Measurements from ENCODE around the gene ATPAF2. TPM values are rescaled to one million over a fixed set of nuclear protein-coding genes. Genes with fewer than 3 reads are reported as not detected.
A peak's percentile ranks its signal among the peaks of the same experiment; 100 is the strongest.

The ATPAF2 gene
- total RNA-seq, 2 donors from 2014 or later: 31.4 to 50.8 TPM

DNA sequence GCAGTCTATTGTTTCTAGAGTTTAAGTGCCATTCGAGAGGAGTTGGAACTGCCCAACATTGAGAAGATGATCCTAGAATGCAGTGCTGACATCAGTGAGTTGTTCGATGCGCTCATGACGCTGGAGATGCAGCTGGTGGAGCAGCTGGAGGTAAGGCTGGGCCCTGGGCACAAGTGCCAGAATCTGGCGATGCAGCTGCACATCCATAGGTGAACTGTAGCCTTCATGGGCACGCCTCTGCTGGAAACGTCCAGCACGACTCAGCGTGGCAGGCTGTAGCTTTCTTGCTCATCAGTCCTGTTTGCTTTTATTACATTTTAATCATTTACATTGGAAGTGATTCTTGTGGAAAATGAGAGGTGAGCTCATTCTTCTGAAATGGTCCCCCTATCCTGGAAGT is 34.6 kb downstream of the ATPAF2 start:
- H3K36me3 ChIP-seq (ENCODE audit: control insufficient read depth, insufficient read depth, low read length): peaks cover 42% of the 10 kb centered on the region
- no peaks in the 10 kb centered on the region for H3K27me3 ChIP-seq (ENCODE audit: control insufficient read depth, insufficient read depth, low read length, poor library complexity, severe bottlenecking)
- 94 to 100% methylated on average over 7 to 9 of the region's 9 CpGs for WGBS, 2 experiments (ENCODE audit: insufficient coverage in 1 of 2, insufficient read length in 1 of 2)
- peaks cover 13% of the 10 kb centered on the region for H3K4me1 ChIP-seq (ENCODE audit: control insufficient read depth, insufficient read depth, low read length)
- H3K9me3 Mint-ChIP-seq: no peaks in the 10 kb centered on the region
- H3K27ac Mint-ChIP-seq: no peak overlapping the region
- DNase-seq: peak; percentile 47
- H3K9me3 ChIP-seq (ENCODE audit: control insufficient read depth, low read length): no peaks in the 10 kb centered on the region
- TF ChIP-seq, protein P1, sequence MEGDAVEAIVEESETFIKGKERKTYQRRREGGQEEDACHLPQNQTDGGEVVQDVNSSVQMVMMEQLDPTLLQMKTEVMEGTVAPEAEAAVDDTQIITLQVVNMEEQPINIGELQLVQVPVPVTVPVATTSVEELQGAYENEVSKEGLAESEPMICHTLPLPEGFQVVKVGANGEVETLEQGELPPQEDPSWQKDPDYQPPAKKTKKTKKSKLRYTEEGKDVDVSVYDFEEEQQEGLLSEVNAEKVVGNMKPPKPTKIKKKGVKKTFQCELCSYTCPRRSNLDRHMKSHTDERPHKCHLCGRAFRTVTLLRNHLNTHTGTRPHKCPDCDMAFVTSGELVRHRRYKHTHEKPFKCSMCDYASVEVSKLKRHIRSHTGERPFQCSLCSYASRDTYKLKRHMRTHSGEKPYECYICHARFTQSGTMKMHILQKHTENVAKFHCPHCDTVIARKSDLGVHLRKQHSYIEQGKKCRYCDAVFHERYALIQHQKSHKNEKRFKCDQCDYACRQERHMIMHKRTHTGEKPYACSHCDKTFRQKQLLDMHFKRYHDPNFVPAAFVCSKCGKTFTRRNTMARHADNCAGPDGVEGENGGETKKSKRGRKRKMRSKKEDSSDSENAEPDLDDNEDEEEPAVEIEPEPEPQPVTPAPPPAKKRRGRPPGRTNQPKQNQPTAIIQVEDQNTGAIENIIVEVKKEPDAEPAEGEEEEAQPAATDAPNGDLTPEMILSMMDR (conservative IDR thresholded peaks at IDR 0.05): no peak
- peaks cover 13% of the 10 kb centered on the region for H3K4me1 Mint-ChIP-seq
- H3K9ac ChIP-seq (ENCODE audit: extremely low read depth, low read length, poor library complexity, severe bottlenecking): no peak overlapping the region
- H3K36me3 Mint-ChIP-seq (ENCODE audit: low read depth): peaks cover 13% of the 10 kb centered on the region
- H3K27ac ChIP-seq (ENCODE audit: low read depth, low read length): no peak overlapping the region
- H3K4me3 Mint-ChIP-seq: no peak overlapping the region
- no peak overlapping the region for H3K4me3 ChIP-seq (ENCODE audit: low read length)
- H3K27me3 Mint-ChIP-seq (ENCODE audit: insufficient read depth): no peaks in the 10 kb centered on the region

DNA sequence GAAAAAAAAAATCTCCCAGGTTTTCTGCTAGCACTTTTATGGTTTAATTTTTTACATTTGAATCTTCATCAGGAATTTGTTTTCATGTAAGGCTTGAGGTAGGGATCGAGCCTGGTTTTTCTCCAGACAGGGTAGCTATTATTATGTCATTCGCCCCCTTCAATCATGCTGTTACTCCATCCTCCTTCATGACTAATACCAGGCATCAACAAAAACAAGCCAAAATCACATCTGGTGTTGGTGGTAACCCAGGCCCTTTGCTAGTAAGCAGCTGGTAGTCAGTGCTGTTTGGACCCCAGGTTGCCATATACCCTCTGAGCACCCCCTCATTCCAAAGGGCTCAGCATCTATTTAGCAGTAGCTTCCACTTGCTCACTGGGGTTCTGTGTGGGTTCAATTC is 36.8 kb downstream of the ATPAF2 start:
- peaks cover 8% of the 10 kb centered on the region for H3K4me1 ChIP-seq (ENCODE audit: control insufficient read depth, insufficient read depth, low read length)
- no peak for DNase-seq
- H3K4me3 ChIP-seq (ENCODE audit: low read length): no peak overlapping the region
- H3K36me3 Mint-ChIP-seq (ENCODE audit: low read depth): peaks cover 8% of the 10 kb centered on the region
- no peak overlapping the region for H3K9ac ChIP-seq (ENCODE audit: extremely low read depth, low read length, poor library complexity, severe bottlenecking)
- peaks cover 10% of the 10 kb centered on the region for H3K4me1 Mint-ChIP-seq
- no peaks in the 10 kb centered on the region for H3K27me3 ChIP-seq (ENCODE audit: control insufficient read depth, insufficient read depth, low read length, poor library complexity, severe bottlenecking)
- H3K27me3 Mint-ChIP-seq (ENCODE audit: insufficient read depth): no peaks in the 10 kb centered on the region
- peaks cover 22% of the 10 kb centered on the region for H3K36me3 ChIP-seq (ENCODE audit: control insufficient read depth, insufficient read depth, low read length)
- TF ChIP-seq, protein P1 (conservative IDR thresholded peaks at IDR 0.05): no peak
- H3K9me3 Mint-ChIP-seq: no peaks in the 10 kb centered on the region
- no peak overlapping the region for H3K4me3 Mint-ChIP-seq
- no peak overlapping the region for H3K27ac ChIP-seq (ENCODE audit: low read depth, low read length)
- H3K9me3 ChIP-seq (ENCODE audit: control insufficient read depth, low read length): no peaks in the 10 kb centered on the region
- 93 to 100% methylated on average over 2 of the region's 2 CpGs for WGBS, 2 experiments (ENCODE audit: insufficient coverage in 1 of 2, insufficient read length in 1 of 2)
- H3K27ac Mint-ChIP-seq: no peak overlapping the region

DNA sequence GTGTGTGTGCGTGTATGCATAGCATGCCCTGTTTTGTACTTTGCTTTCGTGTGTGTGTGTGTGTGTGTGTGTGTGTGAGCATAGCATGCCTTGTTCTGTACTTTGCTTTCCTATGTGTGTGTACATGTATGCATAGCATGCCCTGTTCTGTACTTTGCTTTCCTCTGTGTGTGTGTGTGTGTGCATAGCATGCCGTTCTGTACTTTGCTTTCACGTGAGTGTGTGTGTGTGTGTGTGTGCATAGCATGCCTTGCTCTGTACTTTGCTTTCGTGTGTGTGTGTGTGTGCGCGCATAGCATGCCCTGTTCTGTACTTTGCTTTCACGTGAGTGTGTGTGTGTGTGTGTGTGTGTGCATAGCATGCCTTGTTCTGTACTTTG is 38.9 kb downstream of the ATPAF2 start:
- peaks cover 7% of the 10 kb centered on the region for H3K36me3 ChIP-seq (ENCODE audit: control insufficient read depth, insufficient read depth, low read length)
- H3K9ac ChIP-seq (ENCODE audit: extremely low read depth, low read length, poor library complexity, severe bottlenecking): no peak overlapping the region
- no peak overlapping the region for H3K4me3 ChIP-seq (ENCODE audit: low read length)
- no peak overlapping the region for H3K27ac ChIP-seq (ENCODE audit: low read depth, low read length)
- TF ChIP-seq, protein P1 (conservative IDR thresholded peaks at IDR 0.05): no peak
- H3K4me1 ChIP-seq (ENCODE audit: control insufficient read depth, insufficient read depth, low read length): peaks cover under 1% of the 10 kb centered on the region
- Mint-ChIP-seq H3K27me3 (ENCODE audit: insufficient read depth) (no peaks in the 10 kb centered on the region), H3K4me3 (no peak overlapping the region), H3K4me1 (peaks cover under 1% of the 10 kb centered on the region), H3K36me3 (ENCODE audit: low read depth) (no peaks in the 10 kb centered on the region), H3K9me3 (no peaks in the 10 kb centered on the region), H3K27ac (no peak overlapping the region)
- 87 to 93% methylated on average over 3 to 5 of the region's 8 CpGs for WGBS, 2 experiments (ENCODE audit: insufficient coverage in 1 of 2, insufficient read length in 1 of 2)
- DNase-seq: no peak
- no peaks in the 10 kb centered on the region for H3K27me3 ChIP-seq (ENCODE audit: control insufficient read depth, insufficient read depth, low read length, poor library complexity, severe bottlenecking)
- no peaks in the 10 kb centered on the region for H3K9me3 ChIP-seq (ENCODE audit: control insufficient read depth, low read length)
